Endodermal cell (in vitro differentiated cells): Measurements from ENCODE around the gene NUDT8. TPM values are rescaled to one million over a fixed set of nuclear protein-coding genes. Genes with fewer than 3 reads are reported as not detected.
A peak's percentile ranks its signal among the peaks of the same experiment; 100 is the strongest.

ENCODE experiments used
- DNase-seq: peaks from one replicate; pipeline ENCODE4 v3.0.0-alpha.2; 2017
- H3K27ac ChIP-seq: 2 replicates; pipeline ENCODE4 v1.5.1; 2013; ENCODE audit warnings: mild to moderate bottlenecking, low read depth, low read length, moderate library complexity
- H3K27me3 ChIP-seq: 2 replicates; pipeline ENCODE4 v1.6.1; 2013; ENCODE audit warnings: mild to moderate bottlenecking, low read length, moderate library complexity; ENCODE audit not compliant: insufficient read depth, control insufficient read depth, poor library complexity, severe bottlenecking
- H3K36me3 ChIP-seq: 2 replicates; pipeline ENCODE4 v1.7.0; 2013; ENCODE audit warnings: mild to moderate bottlenecking, low read length, moderate library complexity; ENCODE audit not compliant: control insufficient read depth, insufficient read depth
- H3K4me1 ChIP-seq: one replicate; pipeline ENCODE4 v1.7.0; 2013; ENCODE audit warnings: low read length; ENCODE audit not compliant: control insufficient read depth, insufficient read depth
- H3K4me3 ChIP-seq: 2 replicates; pipeline ENCODE4 v1.5.1; 2013; ENCODE audit warnings: mild to moderate bottlenecking, low read length, moderate library complexity
- H3K9ac ChIP-seq: 2 replicates; pipeline ENCODE4 v1.6.1; 2013; ENCODE audit warnings: mild to moderate bottlenecking, low read length, moderate library complexity; ENCODE audit not compliant: poor library complexity, severe bottlenecking; ENCODE audit errors: extremely low read depth
- H3K9me3 ChIP-seq: 2 replicates; pipeline ENCODE4 v1.6.1; 2013; ENCODE audit warnings: mild to moderate bottlenecking, low read length, moderate library complexity; ENCODE audit not compliant: control insufficient read depth
- H3K27ac Mint-ChIP-seq: 2 replicates; pipeline ENCODE4 v1.8.0; 2020; ENCODE audit warnings: mixed read lengths
- H3K27me3 Mint-ChIP-seq: 2 replicates; pipeline ENCODE4 v1.8.0; 2021; ENCODE audit warnings: mild to moderate bottlenecking, mixed read lengths; ENCODE audit not compliant: insufficient read depth
- H3K36me3 Mint-ChIP-seq: 2 replicates; pipeline ENCODE4 v1.8.0; 2020; ENCODE audit warnings: low read depth, mixed read lengths
- H3K4me1 Mint-ChIP-seq: 2 replicates; pipeline ENCODE4 v1.8.0; 2020; ENCODE audit warnings: mixed read lengths
- H3K4me3 Mint-ChIP-seq: 2 replicates; pipeline ENCODE4 v1.8.0; 2020; ENCODE audit warnings: mild to moderate bottlenecking, moderate library complexity, mixed read lengths
- H3K9me3 Mint-ChIP-seq: 2 replicates; pipeline ENCODE4 v1.8.0; 2020; ENCODE audit warnings: mild to moderate bottlenecking, mixed read lengths
- CTCF ChIP-seq: fragments of 200-600 bp; sonication (generic); conservative IDR thresholded peaks from 2 replicates; pipeline ENCODE4 v1.5.0; 2021; ENCODE audit warnings: antibody characterized with exemption, mild to moderate bottlenecking
- WGBS, 2 experiments: methylation state at CpG; one replicate each; pipeline versions ENCODE4 v1.1.5 to v1.1.7; 2013; ENCODE audit warnings: missing lambda C conversion rate in 2 of 2, mixed read lengths in 1 of 2; ENCODE audit not compliant: insufficient coverage in 1 of 2, insufficient read length in 1 of 2; 5-methylcytosine and 5-hydroxymethylcytosine counted together
- total RNA-seq, 2 donors: library from RNA; stranded (reverse); fragmentation: NEBNext Ultra II Directional in 1 of 2; extraction: Animal tissue kit (Norgen Biotek cat#: 25700) in 1 of 2; gene quantifications; 2 replicates in 1 of 2; 3 replicates in 1 of 2; pipeline ENCODE4 v1.2.1, GENCODE V29; 2021

NUDT8 gene
- total RNA-seq, 2 donors from 2014 or later, result 9.5 to 13.1 TPM

- no peak overlapping the region for H3K9ac ChIP-seq
- peak; percentile 38 for DNase-seq
- no peaks in the 10 kb centered on the region for H3K4me1 ChIP-seq
- no peak overlapping the region for H3K27ac Mint-ChIP-seq
- peaks cover 3% of the 10 kb centered on the region for H3K9me3 Mint-ChIP-seq
- TF ChIP-seq CTCF, result no peak
- no peak overlapping the region for H3K4me3 ChIP-seq
- no peaks in the 10 kb centered on the region for H3K36me3 ChIP-seq
- WGBS, 2 experiments, result 91 to 95% methylated on average over 10 to 15 of the region's 15 CpGs
- no peaks in the 10 kb centered on the region for H3K36me3 Mint-ChIP-seq
- H3K4me1 Mint-ChIP-seq, result peaks cover 6% of the 10 kb centered on the region
- H3K27ac ChIP-seq, result no peak overlapping the region
- no peaks in the 10 kb centered on the region for H3K9me3 ChIP-seq
- peaks cover 7% of the 10 kb centered on the region for H3K27me3 Mint-ChIP-seq
- no peaks in the 10 kb centered on the region for H3K27me3 ChIP-seq
- no peak overlapping the region for H3K4me3 Mint-ChIP-seq
These were observed 17.7 kb upstream of the NUDT8 start for GRCh38 chr11:67647471-67647870.

- no peaks in the 10 kb centered on the region for H3K36me3 ChIP-seq
- H3K9me3 ChIP-seq, result no peaks in the 10 kb centered on the region
- H3K4me1 ChIP-seq, result no peaks in the 10 kb centered on the region
- Mint-ChIP-seq H3K27ac (no peak overlapping the region), H3K36me3 (no peaks in the 10 kb centered on the region), H3K9me3 (peaks cover 3% of the 10 kb centered on the region), H3K27me3 (peaks cover 14% of the 10 kb centered on the region), H3K4me1 (peaks cover 6% of the 10 kb centered on the region), H3K4me3 (no peak overlapping the region)
- TF ChIP-seq CTCF, result no peak
- H3K9ac ChIP-seq, result no peak overlapping the region
- H3K4me3 ChIP-seq, result no peak overlapping the region
- DNase-seq, result peak; percentile 42
- H3K27me3 ChIP-seq, result no peaks in the 10 kb centered on the region
- H3K27ac ChIP-seq, result no peak overlapping the region
- WGBS, 2 experiments, result 91 to 97% methylated on average over 11 to 24 of the region's 24 CpGs
These were observed 17.0 kb upstream of the NUDT8 start for GRCh38 chr11:67646535-67647336.

GRCh38 chr11:67645521-67646461 is 16.1 kb upstream of the NUDT8 start:
- peak; percentile 63 for TF ChIP-seq CTCF
- H3K27me3 Mint-ChIP-seq, result peaks cover 20% of the 10 kb centered on the region
- no peak overlapping the region for H3K27ac Mint-ChIP-seq
- H3K9me3 ChIP-seq, result no peaks in the 10 kb centered on the region
- no peak overlapping the region for H3K27ac ChIP-seq
- H3K4me3 ChIP-seq, result no peak overlapping the region
- H3K36me3 Mint-ChIP-seq, result no peaks in the 10 kb centered on the region
- no peak overlapping the region for H3K9ac ChIP-seq
- 87 to 95% methylated on average over 8 to 24 of the region's 24 CpGs for WGBS, 2 experiments
- H3K4me1 Mint-ChIP-seq, result peaks cover 6% of the 10 kb centered on the region
- no peaks in the 10 kb centered on the region for H3K4me1 ChIP-seq
- H3K4me3 Mint-ChIP-seq, result no peak overlapping the region
- H3K36me3 ChIP-seq, result no peaks in the 10 kb centered on the region
- H3K27me3 ChIP-seq, result no peaks in the 10 kb centered on the region
- peak; percentile 81 for DNase-seq
- H3K9me3 Mint-ChIP-seq, result peaks cover 3% of the 10 kb centered on the region
